ENCODE data around the gene ERBB4. TPM values are rescaled to one million over a fixed set of nuclear protein-coding genes. Genes with fewer than 3 reads are reported as not detected.

Gene ERBB4
- total RNA-seq, 1 donor from 2014 or later, result not detected

DNA sequence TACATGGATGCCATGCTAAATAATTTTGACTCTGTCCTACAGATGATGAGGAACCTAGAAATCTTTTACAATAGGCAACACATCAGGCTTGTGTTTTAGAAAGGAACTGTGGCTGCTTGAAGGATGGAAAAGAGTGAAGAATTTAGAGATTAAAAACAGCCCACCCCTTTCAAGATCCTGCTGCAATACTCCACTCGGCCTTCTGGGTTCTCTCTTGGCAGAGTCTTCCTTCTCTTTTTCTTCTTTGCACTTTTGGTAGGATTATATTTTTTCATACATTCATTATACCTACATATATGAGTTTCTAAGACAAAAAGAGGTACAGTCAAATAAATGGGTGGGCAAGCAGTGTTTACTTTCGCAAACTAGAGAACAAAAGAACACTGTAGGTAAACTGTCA, 474.3 kb downstream of the ERBB4 start:
- intact Hi-C loops (cut with micrococcal nuclease), result no loop called here
- Mint-ChIP-seq H3K27ac (no peak overlapping the region), H3K27me3 (ENCODE audit: insufficient read depth) (no peaks in the 10 kb centered on the region), H3K4me3 (no peak overlapping the region), H3K36me3 (ENCODE audit: low read depth) (no peaks in the 10 kb centered on the region), H3K4me1 (ENCODE audit: low read depth) (no peaks in the 10 kb centered on the region), H3K9me3 (no peaks in the 10 kb centered on the region)
- no peak for DNase-seq (ENCODE audit: low spot score)

DNA sequence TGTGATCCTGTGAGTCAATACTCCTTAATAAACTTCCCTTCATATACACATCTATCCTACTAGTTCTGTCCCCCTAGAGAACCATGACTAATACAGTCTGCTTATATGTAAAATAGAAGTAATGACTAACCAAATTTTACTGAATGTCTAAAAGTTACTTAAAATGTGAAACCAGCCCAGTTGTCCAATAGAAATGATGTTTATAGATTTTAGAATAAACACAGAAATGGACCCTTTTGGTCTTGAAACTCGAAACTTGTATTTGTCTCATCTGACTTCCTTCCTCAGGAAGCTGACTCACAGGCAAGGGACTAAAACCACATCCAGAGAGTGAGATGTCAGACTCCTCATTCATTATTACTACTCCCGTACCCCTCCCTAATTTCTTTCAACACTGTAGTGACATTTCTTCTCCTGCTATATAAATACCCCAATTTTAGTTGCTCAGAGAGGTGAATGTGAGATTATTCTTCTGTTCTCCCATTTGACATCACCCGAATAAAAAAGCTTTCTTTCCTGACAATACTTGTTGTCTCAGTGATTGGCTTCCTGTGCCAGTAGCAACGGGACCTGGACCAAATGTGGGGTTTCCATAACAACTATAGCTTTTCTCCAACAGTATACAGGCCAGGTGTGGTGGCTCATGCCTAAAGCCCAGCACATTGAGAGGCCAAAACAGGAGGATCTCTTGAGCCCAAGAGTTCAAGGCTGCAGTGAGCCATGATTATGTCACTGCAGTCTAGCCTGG, 486.0 kb downstream of the ERBB4 start:
- no peak overlapping the region for H3K27ac Mint-ChIP-seq
- peaks cover 32% of the 10 kb centered on the region for H3K9me3 Mint-ChIP-seq
- no peaks in the 10 kb centered on the region for H3K27me3 Mint-ChIP-seq (ENCODE audit: insufficient read depth)
- no peaks in the 10 kb centered on the region for H3K36me3 Mint-ChIP-seq (ENCODE audit: low read depth)
- no peak for DNase-seq (ENCODE audit: low spot score)
- H3K4me3 Mint-ChIP-seq, result no peak overlapping the region
- H3K4me1 Mint-ChIP-seq (ENCODE audit: low read depth), result peaks cover 16% of the 10 kb centered on the region
- intact Hi-C loops (cut with micrococcal nuclease), result no loop called here

DNA sequence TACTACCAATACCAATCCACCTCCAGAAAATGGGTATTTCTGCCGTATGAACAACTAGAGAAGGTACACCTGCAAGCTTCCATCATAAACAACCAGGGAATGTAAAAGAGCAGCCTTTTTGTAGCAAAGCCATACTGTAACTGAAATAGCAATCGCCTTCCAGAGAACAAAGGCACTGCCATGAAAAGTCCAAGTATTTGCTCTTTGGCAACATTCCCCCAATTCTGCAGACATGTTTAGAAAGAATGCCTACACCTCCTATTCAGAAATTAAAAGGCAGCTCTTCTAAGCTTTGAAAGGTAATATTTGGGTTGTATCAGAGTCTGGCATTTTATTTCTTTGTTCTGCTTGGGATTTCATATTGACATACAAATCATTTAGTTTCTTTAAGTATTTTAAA, 487.7 kb downstream of the ERBB4 start:
- no peak overlapping the region for H3K27ac Mint-ChIP-seq
- intact Hi-C loops (cut with micrococcal nuclease), result no loop called here
- no peaks in the 10 kb centered on the region for H3K27me3 Mint-ChIP-seq (ENCODE audit: insufficient read depth)
- H3K4me3 Mint-ChIP-seq, result no peak overlapping the region
- peaks cover 16% of the 10 kb centered on the region for H3K4me1 Mint-ChIP-seq (ENCODE audit: low read depth)
- H3K36me3 Mint-ChIP-seq (ENCODE audit: low read depth), result no peaks in the 10 kb centered on the region
- H3K9me3 Mint-ChIP-seq, result peaks cover 18% of the 10 kb centered on the region
- no peak for DNase-seq (ENCODE audit: low spot score)

DNA sequence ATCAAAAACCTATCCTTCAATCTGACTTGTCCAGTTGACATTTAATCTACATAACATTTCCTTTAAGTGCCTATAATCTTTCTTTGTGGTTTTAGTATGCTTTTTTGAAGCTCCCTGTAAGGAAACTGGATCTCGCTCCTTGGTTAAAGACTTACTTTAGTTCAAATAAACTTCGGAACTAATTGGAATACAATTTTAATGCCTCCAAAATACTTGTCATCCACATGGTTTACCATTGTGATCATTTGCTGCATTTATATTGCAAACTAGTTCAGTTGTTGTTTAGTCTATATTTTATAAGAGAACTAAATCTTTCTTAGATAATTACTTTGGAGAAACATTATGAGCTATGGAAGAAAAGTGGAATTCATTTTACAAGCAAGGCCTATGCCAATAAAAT, 496.0 kb downstream of the ERBB4 start:
- H3K36me3 Mint-ChIP-seq (ENCODE audit: low read depth), result no peaks in the 10 kb centered on the region
- H3K27ac Mint-ChIP-seq, result no peak overlapping the region
- no peaks in the 10 kb centered on the region for H3K9me3 Mint-ChIP-seq
- intact Hi-C loops (cut with micrococcal nuclease), result no loop called here
- no peak for DNase-seq (ENCODE audit: low spot score)
- no peak overlapping the region for H3K4me3 Mint-ChIP-seq
- no peaks in the 10 kb centered on the region for H3K4me1 Mint-ChIP-seq (ENCODE audit: low read depth)
- H3K27me3 Mint-ChIP-seq (ENCODE audit: insufficient read depth), result no peaks in the 10 kb centered on the region

DNA sequence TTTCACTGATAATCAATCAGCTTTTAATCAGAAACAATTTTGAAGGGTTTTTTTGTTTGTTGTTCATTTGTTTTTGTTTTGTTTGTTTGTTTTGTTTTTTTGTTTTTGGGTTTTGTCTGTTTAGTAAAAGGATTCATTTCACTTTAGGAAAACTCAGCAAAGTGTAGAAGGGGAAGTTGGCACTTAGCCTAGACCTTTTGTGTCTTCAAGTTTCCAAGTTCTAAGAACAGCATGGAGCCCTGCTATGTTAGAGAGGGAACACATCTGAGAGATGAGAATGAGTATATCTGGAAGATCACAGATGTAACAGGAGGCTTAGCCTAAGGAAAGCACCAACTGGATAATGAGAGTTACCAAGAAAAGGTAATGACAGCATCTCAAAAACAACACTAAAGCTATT, 501.5 kb downstream of the ERBB4 start:
- Mint-ChIP-seq H3K9me3 (no peaks in the 10 kb centered on the region), H3K36me3 (ENCODE audit: low read depth) (no peaks in the 10 kb centered on the region), H3K4me3 (no peak overlapping the region), H3K27ac (no peak overlapping the region), H3K4me1 (ENCODE audit: low read depth) (no peaks in the 10 kb centered on the region), H3K27me3 (ENCODE audit: insufficient read depth) (no peaks in the 10 kb centered on the region)
- no peak for DNase-seq (ENCODE audit: low spot score)
- intact Hi-C loops (cut with micrococcal nuclease), result no loop called here

DNA sequence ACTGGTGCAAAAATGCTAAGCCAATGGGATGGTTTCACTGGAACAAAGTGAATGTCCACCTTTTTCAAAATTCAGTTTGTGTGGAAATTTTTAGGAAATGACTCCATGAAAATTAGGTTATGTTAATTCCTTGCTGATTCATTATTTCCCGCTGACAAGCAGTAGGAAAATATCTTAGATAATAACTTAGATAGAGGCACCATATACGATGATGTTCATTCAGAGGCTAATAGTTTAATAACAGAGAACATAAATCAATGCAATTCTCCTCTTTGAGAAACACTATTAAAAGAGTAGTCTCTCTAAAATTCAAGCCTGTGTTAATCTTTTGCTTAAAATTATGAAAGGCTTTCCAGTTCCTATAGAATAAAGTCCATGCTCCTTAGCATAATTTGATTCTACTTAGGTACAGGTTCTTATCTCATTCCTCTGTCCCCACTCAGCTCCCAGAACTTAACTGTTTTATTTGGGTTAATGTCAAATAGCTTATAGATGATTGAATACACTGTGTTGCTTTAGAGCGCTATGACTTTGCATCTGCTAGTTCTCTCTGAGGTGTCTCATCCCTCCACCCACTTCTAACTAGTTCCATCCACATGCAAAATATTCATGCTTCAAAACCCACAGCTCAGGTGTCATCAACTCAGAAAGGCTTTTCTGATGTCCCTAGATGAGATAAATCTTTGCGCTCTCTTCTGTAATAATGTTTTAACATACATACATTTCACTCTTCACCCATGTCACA, 503.6 kb downstream of the ERBB4 start:
- no peak overlapping the region for H3K27ac Mint-ChIP-seq
- intact Hi-C loops (cut with micrococcal nuclease), result no loop called here
- H3K4me3 Mint-ChIP-seq, result no peak overlapping the region
- no peaks in the 10 kb centered on the region for H3K4me1 Mint-ChIP-seq (ENCODE audit: low read depth)
- no peaks in the 10 kb centered on the region for H3K27me3 Mint-ChIP-seq (ENCODE audit: insufficient read depth)
- DNase-seq (ENCODE audit: low spot score), result no peak
- no peaks in the 10 kb centered on the region for H3K36me3 Mint-ChIP-seq (ENCODE audit: low read depth)
- H3K9me3 Mint-ChIP-seq, result no peaks in the 10 kb centered on the region

DNA sequence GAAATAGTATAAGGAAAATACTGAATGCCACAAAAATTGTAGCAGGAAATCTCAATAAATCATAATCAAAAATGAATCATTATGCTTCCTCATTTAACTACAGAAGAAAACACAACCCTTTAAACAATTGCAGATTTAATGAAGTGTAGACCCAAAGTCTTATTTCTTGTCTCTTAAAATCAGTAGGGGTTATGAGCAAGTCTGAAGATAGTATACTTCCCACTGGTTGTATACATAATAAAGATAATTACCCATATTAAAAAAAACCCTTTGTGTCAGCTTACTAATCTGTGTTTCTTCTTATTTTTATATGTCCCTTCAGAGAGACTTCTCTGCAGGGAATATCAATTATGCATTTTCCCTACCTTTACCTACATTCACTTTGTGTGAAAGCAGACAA, 504.7 kb downstream of the ERBB4 start:
- Mint-ChIP-seq H3K4me3 (no peak overlapping the region), H3K36me3 (ENCODE audit: low read depth) (no peaks in the 10 kb centered on the region), H3K9me3 (no peaks in the 10 kb centered on the region), H3K27me3 (ENCODE audit: insufficient read depth) (no peaks in the 10 kb centered on the region), H3K4me1 (ENCODE audit: low read depth) (no peaks in the 10 kb centered on the region), H3K27ac (no peak overlapping the region)
- no peak for DNase-seq (ENCODE audit: low spot score)
- intact Hi-C loops (cut with micrococcal nuclease), result no loop called here

DNA sequence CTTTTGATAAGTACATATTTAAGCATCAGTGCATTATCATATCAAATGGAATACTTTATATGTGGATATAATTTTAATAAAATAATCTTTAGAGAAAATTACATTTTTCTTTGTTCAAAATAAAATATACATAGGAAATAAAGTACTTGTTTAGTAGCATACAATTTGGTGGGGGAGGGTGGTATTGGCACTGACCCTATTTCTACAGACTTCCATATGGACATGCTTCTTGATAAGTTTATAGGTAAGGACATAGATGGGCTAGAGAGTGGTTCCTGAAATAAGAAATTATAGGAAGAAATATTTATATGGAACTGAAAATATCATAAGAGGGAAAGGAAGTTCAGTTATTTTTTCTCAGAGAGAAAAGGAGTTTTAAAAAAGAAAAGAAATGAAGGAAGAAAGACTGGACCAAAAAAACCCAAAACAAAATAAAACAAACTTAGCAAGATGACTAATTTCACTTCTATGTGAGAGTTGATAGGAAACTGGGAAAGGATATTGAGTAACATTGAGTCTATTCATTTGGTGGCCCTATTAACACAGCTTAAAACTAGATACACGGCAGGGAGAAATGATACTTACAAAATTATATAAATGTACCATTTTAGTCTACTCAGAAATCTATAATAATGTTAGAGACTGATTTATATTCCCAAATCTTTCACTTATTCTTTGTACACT, 505.9 kb downstream of the ERBB4 start:
- Mint-ChIP-seq H3K4me3 (no peak overlapping the region), H3K4me1 (ENCODE audit: low read depth) (no peaks in the 10 kb centered on the region), H3K27ac (no peak overlapping the region), H3K36me3 (ENCODE audit: low read depth) (no peaks in the 10 kb centered on the region), H3K9me3 (no peaks in the 10 kb centered on the region), H3K27me3 (ENCODE audit: insufficient read depth) (no peaks in the 10 kb centered on the region)
- no peak for DNase-seq (ENCODE audit: low spot score)
- intact Hi-C loops (cut with micrococcal nuclease), result no loop called here

DNA sequence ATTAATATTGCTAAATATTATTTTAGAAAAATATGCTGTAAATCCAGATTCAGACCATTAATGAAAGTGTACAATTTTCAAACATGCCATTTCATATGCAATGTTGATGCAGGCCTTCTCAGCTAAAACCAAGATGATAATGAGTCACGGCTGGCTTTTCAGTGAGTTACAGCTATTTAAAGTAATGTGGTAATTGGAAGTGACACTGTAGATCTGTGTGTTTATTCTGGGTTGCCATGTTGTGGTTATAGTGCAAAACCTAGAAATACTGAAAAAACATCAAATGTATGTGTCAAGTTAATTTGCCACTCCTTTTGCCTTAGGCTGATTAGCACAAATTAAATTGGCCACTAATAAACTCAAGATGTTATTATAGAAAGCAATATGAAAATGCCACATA, 506.6 kb downstream of the ERBB4 start:
- Mint-ChIP-seq H3K27me3 (ENCODE audit: insufficient read depth) (no peaks in the 10 kb centered on the region), H3K36me3 (ENCODE audit: low read depth) (no peaks in the 10 kb centered on the region), H3K4me1 (ENCODE audit: low read depth) (no peaks in the 10 kb centered on the region), H3K4me3 (no peak overlapping the region), H3K27ac (no peak overlapping the region), H3K9me3 (no peaks in the 10 kb centered on the region)
- DNase-seq (ENCODE audit: low spot score), result no peak
- intact Hi-C loops (cut with micrococcal nuclease), result no loop called here

DNA sequence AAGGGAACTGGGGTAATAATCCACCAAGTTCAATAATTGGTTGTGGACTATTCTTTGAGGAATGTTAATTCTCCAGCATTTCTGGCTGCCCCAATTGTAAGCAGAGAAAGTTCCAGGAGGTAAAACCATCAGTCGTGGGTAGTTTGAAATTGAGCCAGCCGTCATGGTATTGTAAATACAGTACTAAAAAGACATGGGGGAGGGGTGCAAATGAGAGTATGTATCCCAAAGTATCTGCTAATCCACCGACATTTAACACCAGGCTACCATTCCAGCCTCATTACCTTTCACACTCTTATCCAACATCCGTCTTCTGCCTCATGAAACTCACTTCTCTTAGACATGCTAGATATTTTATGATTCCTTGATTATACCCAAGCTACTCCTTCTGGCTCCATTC, 507.9 kb downstream of the ERBB4 start:
- H3K4me1 Mint-ChIP-seq (ENCODE audit: low read depth), result no peaks in the 10 kb centered on the region
- intact Hi-C loops (cut with micrococcal nuclease), result no loop called here
- H3K27ac Mint-ChIP-seq, result no peak overlapping the region
- H3K4me3 Mint-ChIP-seq, result no peak overlapping the region
- no peak for DNase-seq (ENCODE audit: low spot score)
- no peaks in the 10 kb centered on the region for H3K27me3 Mint-ChIP-seq (ENCODE audit: insufficient read depth)
- H3K36me3 Mint-ChIP-seq (ENCODE audit: low read depth), result no peaks in the 10 kb centered on the region
- H3K9me3 Mint-ChIP-seq, result no peaks in the 10 kb centered on the region

DNA sequence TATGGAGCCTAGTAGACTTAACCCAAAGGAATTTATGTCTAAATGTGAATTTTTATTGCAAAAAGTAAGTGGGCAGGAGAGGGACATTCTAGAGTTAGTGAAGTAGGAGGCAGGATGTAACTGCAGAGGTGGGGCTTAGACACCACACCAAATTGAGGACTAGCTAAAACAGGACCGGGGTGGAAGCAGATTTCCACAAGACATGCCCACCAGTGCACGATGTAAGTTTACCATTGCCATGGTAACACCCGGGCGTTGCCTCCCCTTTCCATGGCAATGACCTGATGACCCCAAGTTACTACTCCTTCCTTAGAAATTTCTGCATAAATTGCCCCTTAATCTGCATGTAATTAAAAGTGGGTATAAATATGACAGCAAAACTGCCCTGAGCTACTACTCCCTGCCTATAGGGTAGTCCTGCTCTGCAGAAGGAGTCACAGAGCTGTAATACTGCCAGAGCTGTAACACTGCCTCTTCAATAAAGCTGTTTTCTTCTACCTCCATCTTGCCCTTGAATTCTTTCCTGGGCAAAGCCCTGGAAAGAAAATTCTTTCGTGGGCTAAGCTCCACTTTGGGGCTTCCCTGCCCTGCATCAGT, 509.7 kb downstream of the ERBB4 start:
- H3K27me3 Mint-ChIP-seq (ENCODE audit: insufficient read depth), result no peaks in the 10 kb centered on the region

DNA sequence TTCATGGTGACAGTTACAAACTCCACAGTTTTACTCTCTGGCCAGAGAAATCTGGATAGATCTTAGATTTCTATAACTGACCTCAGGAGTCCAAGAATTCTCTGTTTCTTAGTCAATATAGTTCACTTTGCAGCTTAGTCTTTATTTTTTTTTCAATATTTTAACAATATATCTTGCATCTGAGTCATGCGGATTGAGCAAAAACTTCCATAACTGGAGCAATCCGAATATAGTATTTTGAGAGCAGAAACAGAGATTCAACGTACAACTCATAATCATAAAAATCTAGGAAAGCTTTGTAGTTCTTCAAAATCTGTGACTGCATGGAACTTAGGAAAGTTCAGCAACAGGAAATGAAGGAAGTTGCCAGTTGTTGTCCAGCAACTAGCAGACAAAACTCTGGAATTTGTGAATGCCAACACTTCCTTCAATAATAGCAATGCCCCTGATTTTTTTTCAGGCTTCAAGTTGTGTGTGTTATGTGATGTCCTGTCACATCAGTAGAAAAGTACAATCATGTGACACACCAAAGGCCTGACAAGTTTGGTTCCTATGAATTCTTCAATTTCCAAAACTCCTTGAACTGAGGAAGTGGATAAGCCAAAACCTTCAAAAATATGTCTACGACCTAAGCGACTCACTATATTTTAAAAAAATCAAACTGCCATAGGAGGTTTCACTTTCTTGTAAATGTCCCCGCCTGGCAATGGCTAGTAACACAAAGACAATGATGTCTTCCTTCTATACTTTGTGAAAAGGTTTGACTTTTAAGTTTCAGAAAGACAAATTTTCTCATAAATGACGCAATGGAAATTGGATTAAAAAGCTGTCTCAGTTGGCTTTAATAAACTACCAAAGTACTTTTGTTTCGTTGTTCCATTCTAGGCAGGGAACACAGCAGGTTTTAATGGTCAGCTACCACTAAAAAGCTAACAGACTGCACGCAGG, 510.6 kb downstream of the ERBB4 start:
- no peak overlapping the region for H3K4me3 Mint-ChIP-seq
- no peaks in the 10 kb centered on the region for H3K36me3 Mint-ChIP-seq (ENCODE audit: low read depth)
- H3K9me3 Mint-ChIP-seq, result no peaks in the 10 kb centered on the region
- no peaks in the 10 kb centered on the region for H3K27me3 Mint-ChIP-seq (ENCODE audit: insufficient read depth)
- no peak overlapping the region for H3K27ac Mint-ChIP-seq
- intact Hi-C loops (cut with micrococcal nuclease), result no loop called here
- H3K4me1 Mint-ChIP-seq (ENCODE audit: low read depth), result no peaks in the 10 kb centered on the region
- no peak for DNase-seq (ENCODE audit: low spot score)

More for the DNA sequence above, 509.7 kb downstream of the ERBB4 start:
- no peak for DNase-seq (ENCODE audit: low spot score)
- Mint-ChIP-seq H3K4me1 (ENCODE audit: low read depth) (no peaks in the 10 kb centered on the region), H3K36me3 (ENCODE audit: low read depth) (no peaks in the 10 kb centered on the region), H3K9me3 (no peaks in the 10 kb centered on the region), H3K4me3 (no peak overlapping the region), H3K27ac (no peak overlapping the region)
- intact Hi-C loops (cut with micrococcal nuclease), result no loop called here

Data from activated T-helper 1 cell treated with anti-CD3 and anti-CD28 coated beads, Interleukin-12 subunit alpha, Interleukin-12 subunit beta, Interleukin-2, Interleukin-4 antibody, amounts not matched to agents 30 ng/mL and 10 ng/mL and 1 ng/mL, durations not matched to agents 14 hours and 24 hours and 36 hours (primary cell).